ENCODE results near the gene SSR1.

GRCh38 chr6:7254980-7255835, 57.8 kb downstream of the SSR1 start:
- TF ChIP-seq GATA3 (IDR thresholded peaks at IDR 0.05; ENCODE audit: low read depth, low read length) (no peak), GATA2 (IDR thresholded peaks at IDR 0.05; ENCODE audit: low read depth, low read length) (no peak)
